K562 (cell line): Measurements from ENCODE around the gene YPEL3. TPM values are rescaled to one million over a fixed set of nuclear protein-coding genes. Genes with fewer than 3 reads are reported as not detected.

ENCODE experiments used
- BCLAF1 ChIP-seq, 2 experiments: fragments of 450-650 bp in 1 of 2; IDR thresholded peaks; 2 replicates each; pipeline ENCODE4 v1.6.1; 2011 to 2017; ENCODE audit warnings: low read depth in 2 of 2, antibody characterized with exemption in 1 of 2, borderline replicate concordance in 1 of 2, low read length in 1 of 2, mild to moderate bottlenecking in 1 of 2, mixed read lengths in 1 of 2; ENCODE audit not compliant: control insufficient read depth in 1 of 2
- E4F1 ChIP-seq: fragments of 250-450 bp; sonication (Bioruptor Pico); IDR thresholded peaks from 2 replicates; pipeline ENCODE4 v1.5.0; 2021; ENCODE audit warnings: mild to moderate bottlenecking, borderline replicate concordance
- HMGN3 ChIP-seq: IDR thresholded peaks from 2 replicates; pipeline ENCODE4 v1.6.1; 2011; ENCODE audit warnings: borderline replicate concordance, low read depth, mild to moderate bottlenecking, mixed read lengths, low read length; ENCODE audit not compliant: insufficient read length; ENCODE audit errors: extremely low read depth
- IRF2 ChIP-seq: sonication (generic); formaldehyde crosslinking; IDR thresholded peaks from 2 replicates; pipeline ENCODE4 v1.8.1; 2022; ENCODE audit warnings: mild to moderate bottlenecking, missing genetic modification reagents
- KDM4B ChIP-seq, 2 experiments: fragments of 450-650 bp in 1 of 2; sonication (generic) in 1 of 2; IDR thresholded peaks; 2 replicates each; pipeline ENCODE4 v1.6.1; 2016 to 2017; ENCODE audit warnings: borderline replicate concordance in 2 of 2, antibody characterized with exemption in 1 of 2, low read depth in 1 of 2, mild to moderate bottlenecking in 1 of 2
- KLF1 ChIP-seq: fragments of 450-650 bp; IDR thresholded peaks from 2 replicates; pipeline ENCODE4 v1.6.1; 2016; ENCODE audit warnings: missing genetic modification characterization, missing compliant biosample characterization
- MEF2A ChIP-seq: IDR thresholded peaks from 2 replicates; pipeline ENCODE4 v1.6.1; 2011; ENCODE audit warnings: low read depth, mild to moderate bottlenecking, low read length, moderate library complexity; ENCODE audit not compliant: control insufficient read depth
- PCBP2 ChIP-seq: fragments of 200-400 bp; formaldehyde crosslinking; IDR thresholded peaks from 2 replicates; pipeline ENCODE4 v1.6.1; 2018; ENCODE audit warnings: low read length, low read depth, mild to moderate bottlenecking, moderate library complexity; ENCODE audit not compliant: poor library complexity, severe bottlenecking
- PML ChIP-seq: IDR thresholded peaks from 2 replicates; pipeline ENCODE4 v1.6.1; 2012; ENCODE audit warnings: low read length, inconsistent platforms
- PPARD ChIP-seq: fragments of 250-450 bp; sonication (Bioruptor Pico); IDR thresholded peaks from 2 replicates; pipeline ENCODE4 v1.8.0; 2022; ENCODE audit warnings: inconsistent platforms, mild to moderate bottlenecking, moderate library complexity
- PRPF4 ChIP-seq: fragments of 200-400 bp; formaldehyde crosslinking; IDR thresholded peaks from one replicate; pipeline ENCODE4 v1.6.1; 2017; ENCODE audit warnings: low read length, low read depth, mild to moderate bottlenecking; ENCODE audit not compliant: insufficient read depth, poor library complexity, severe bottlenecking
- RFX5 ChIP-seq: IDR thresholded peaks from 2 replicates; pipeline ENCODE4 v1.6.1; 2011; ENCODE audit warnings: low read depth, mild to moderate bottlenecking, improper control_type of control experiment, low read length
- TAF9B ChIP-seq: fragments of 450-650 bp; IDR thresholded peaks from 2 replicates; pipeline ENCODE4 v1.6.1; 2018; ENCODE audit warnings: mild to moderate bottlenecking; ENCODE audit not compliant: partially characterized antibody
- ZC3H11A ChIP-seq: IDR thresholded peaks from 2 replicates; pipeline ENCODE4 v1.6.1; 2012; ENCODE audit warnings: low read depth, low read length, improper control_type of control experiment
- ZNF134 ChIP-seq: fragments of 250-450 bp; sonication (Bioruptor Pico); conservative IDR thresholded peaks from 2 replicates; pipeline ENCODE4 v1.4.0; 2020
- ZNF263 ChIP-seq: sonication (generic); formaldehyde crosslinking; IDR thresholded peaks from 2 replicates; pipeline ENCODE4 v1.8.0; 2022; ENCODE audit warnings: mild to moderate bottlenecking, missing genetic modification reagents, borderline replicate concordance
- ZNF277 ChIP-seq: fragments of 250-450 bp; sonication (Bioruptor Pico); IDR thresholded peaks from 2 replicates; pipeline ENCODE4 v1.8.0; 2022; ENCODE audit warnings: inconsistent platforms, mild to moderate bottlenecking, moderate library complexity, borderline replicate concordance
- ZNF764 ChIP-seq: fragments of 250-450 bp; sonication (Bioruptor Pico); IDR thresholded peaks from 2 replicates; pipeline ENCODE4 v1.4.0; 2020; ENCODE audit warnings: low read depth, mild to moderate bottlenecking, moderate library complexity
- polyA plus RNA-seq, 8 experiments: library from polyadenylated mRNA; depleted of rRNA in 4 of 8; stranded (reverse) in 5 of 8; unstranded in 3 of 8; fragments of >200 nt; fragmentation: Nextera tagmentation in 2 of 8; fragmentation: Illumina TruSeq in 1 of 8; extraction: Ambion mirVana in 2 of 8; extraction: Trizol in 1 of 8; gene quantifications; 2 replicates each; pipeline versions ENCODE4 v1.2.1 to v1.2.3, GENCODE V29; 2011 to 2014; ENCODE audit warnings: inconsistent platforms in 1 of 8, missing spikeins in 1 of 8
- total RNA-seq, 7 experiments: library from RNA; depleted of rRNA in 6 of 7; stranded (reverse); fragments of >200 nt in 6 of 7; fragmentation: Illumina TruSeq in 2 of 7; extraction: Trizol in 2 of 7; gene quantifications; 2 replicates each; pipeline versions ENCODE4 v1.2.1 to v1.2.3, GENCODE V29; 2011 to 2021; ENCODE audit warnings: low replicate concordance in 1 of 7

Gene YPEL3
- total and polyA plus RNA-seq, 9 of the 15 experiments (the other 6 are each of a cell fraction or from before 2014, with no cell fraction given), result 0.41 to 15.0 (median 2.9) TPM

- no peak for TF ChIP-seq ZNF277
- TF ChIP-seq ZNF134 (CRISPR knock-in tag), result no peak
- TF ChIP-seq PML, result peak; percentile 83
- TF ChIP-seq PCBP2, result no peak
- TF ChIP-seq BCLAF1 (IDR thresholded peaks at IDR 0.05; ENCODE audit: borderline replicate concordance in 1 of 2, control insufficient read depth in 1 of 2, low read depth in 2 of 2, low read length in 1 of 2), result 0 out of 4 replicates have a peak, but pooled peaks of 1 of the 2 experiments have one; percentile 67
- peak; percentile 63; the same call in 1 of the 2 replicates for TF ChIP-seq ZNF263 (CRISPR knock-in tag)
- TF ChIP-seq PPARD (CRISPR knock-in tag), result no peak
- TF ChIP-seq KDM4B (IDR thresholded peaks at IDR 0.05; ENCODE audit: borderline replicate concordance in 2 of 2, low read depth in 1 of 2), result peak in 1 of 2 experiments; percentile 31; a peak in 1 of 4 replicates
- TF ChIP-seq RFX5, result no peak
- TF ChIP-seq PRPF4, result peak; percentile 78
- TF ChIP-seq TAF9B, result peak; percentile 73
- peak; percentile 33; the same call in 1 of the 2 replicates for TF ChIP-seq ZC3H11A
- no peak; the same call in 1 of the 2 replicates for TF ChIP-seq E4F1 (CRISPR knock-in tag)
- peak; percentile 46; the same call in 1 of the 2 replicates for TF ChIP-seq ZNF764
- peak; percentile 75 for TF ChIP-seq HMGN3
- no peak for TF ChIP-seq MEF2A
- no peak; the same call in 1 of the 2 replicates for TF ChIP-seq KLF1 (tag)
- no peak for TF ChIP-seq IRF2
Measured at GRCh38 chr16:30065102-30065942, 30.7 kb downstream of the YPEL3 start, which contains the start of gene ALDOA (continued).
